HepG2 (cell line): ENCODE measurements around the gene KANSL1L. TPM values are rescaled to one million over a fixed set of nuclear protein-coding genes. Genes with fewer than 3 reads are reported as not detected.

Experiments
- ATF7-NPFF ChIP-seq: sonication (generic); formaldehyde crosslinking; IDR thresholded peaks from 2 replicates; pipeline ENCODE4 v1.8.1; 2023; ENCODE audit warnings: mild to moderate bottlenecking, low read depth, missing genetic modification reagents, moderate library complexity
- CBX2 ChIP-seq, 2 experiments: fragments of 200-600 bp in 1 of 2; sonication (generic); formaldehyde crosslinking in 1 of 2; IDR thresholded peaks; 2 replicates each; pipeline versions ENCODE4 v1.7.0 to v1.8.1; 2018 to 2022; ENCODE audit warnings: low read depth in 2 of 2, low read length in 1 of 2, mild to moderate bottlenecking in 1 of 2, missing genetic modification reagents in 1 of 2
- FOXC1 ChIP-seq: sonication (generic); formaldehyde crosslinking; IDR thresholded peaks from 2 replicates; pipeline ENCODE4 v1.8.0; 2022; ENCODE audit warnings: mild to moderate bottlenecking, missing genetic modification reagents, borderline replicate concordance
- FOXJ3 ChIP-seq: sonication (generic); formaldehyde crosslinking; IDR thresholded peaks from 2 replicates; pipeline ENCODE4 v1.4.0; 2020; ENCODE audit warnings: missing genetic modification reagents, mild to moderate bottlenecking, borderline replicate concordance
- KLF16 ChIP-seq, 2 experiments: sonication (generic) in 1 of 2; formaldehyde crosslinking in 1 of 2; IDR thresholded peaks; 2 replicates each; pipeline versions ENCODE4 v1.6.1 to v1.8.0; 2016 to 2023; ENCODE audit warnings: missing genetic modification reagents in 2 of 2, missing compliant biosample characterization in 1 of 2
- POLR2A ChIP-seq, 2 experiments: IDR thresholded peaks; 2 replicates each; pipeline ENCODE4 v1.6.1; 2011; ENCODE audit warnings: low read depth in 2 of 2, low read length in 2 of 2, mild to moderate bottlenecking in 1 of 2, moderate library complexity in 1 of 2; ENCODE audit not compliant: insufficient read depth in 1 of 2
- SIN3A ChIP-seq: IDR thresholded peaks from 2 replicates; pipeline ENCODE4 v1.6.1; 2011; ENCODE audit warnings: low read depth, mild to moderate bottlenecking, control low read depth, low read length, borderline replicate concordance
- SOX5 ChIP-seq: IDR thresholded peaks from 2 replicates; pipeline ENCODE4 v1.6.1; 2016; ENCODE audit warnings: borderline replicate concordance
- SP140L ChIP-seq: sonication (generic); formaldehyde crosslinking; IDR thresholded peaks from 2 replicates; pipeline ENCODE4 v1.4.0; 2020; ENCODE audit warnings: missing genetic modification reagents, borderline replicate concordance
- TCF12 ChIP-seq, 2 experiments: fragments of 450-650 bp in 1 of 2; sonication (generic) in 1 of 2; formaldehyde crosslinking in 1 of 2; IDR thresholded peaks; 2 replicates each; pipeline versions ENCODE4 v1.6.1 to v1.8.0; 2017 to 2022; ENCODE audit warnings: antibody characterized with exemption in 1 of 2, mild to moderate bottlenecking in 1 of 2, missing genetic modification reagents in 1 of 2, moderate library complexity in 1 of 2
- UBTF ChIP-seq: sonication (generic); formaldehyde crosslinking; IDR thresholded peaks from 2 replicates; pipeline ENCODE4 v1.4.0; 2020; ENCODE audit warnings: mild to moderate bottlenecking, missing genetic modification reagents
- XRCC5 ChIP-seq: fragments of 200-400 bp; formaldehyde crosslinking; optimal IDR thresholded peaks from 2 replicates; pipeline ENCODE3; 2017; ENCODE audit warnings: mild to moderate bottlenecking, low read length
- ZNF256 ChIP-seq: sonication (generic); formaldehyde crosslinking; conservative IDR thresholded peaks from 2 replicates; pipeline ENCODE4 v1.4.0; 2020; ENCODE audit warnings: missing genetic modification reagents
- ZNF292 ChIP-seq: sonication (generic); formaldehyde crosslinking; IDR thresholded peaks from 2 replicates; pipeline ENCODE4 v1.8.1; 2022; ENCODE audit warnings: mild to moderate bottlenecking, low read depth, missing genetic modification reagents, borderline replicate concordance
- ZNF317 ChIP-seq: sonication (generic); formaldehyde crosslinking; IDR thresholded peaks from 2 replicates; pipeline ENCODE4 v1.5.0; 2020; ENCODE audit warnings: mild to moderate bottlenecking, missing genetic modification reagents
- ZNF335 ChIP-seq: sonication (generic); formaldehyde crosslinking; IDR thresholded peaks from 2 replicates; pipeline ENCODE4 v1.4.0; 2020; ENCODE audit warnings: missing genetic modification reagents
- ZNF446 ChIP-seq: sonication (generic); formaldehyde crosslinking; IDR thresholded peaks from 2 replicates; pipeline ENCODE4 v1.5.0; 2020; ENCODE audit warnings: mild to moderate bottlenecking, missing genetic modification reagents
- ZNF557 ChIP-seq: sonication (generic); formaldehyde crosslinking; IDR thresholded peaks from 2 replicates; pipeline ENCODE4 v1.4.0; 2020; ENCODE audit warnings: missing genetic modification reagents
- ZNF562 ChIP-seq: sonication (generic); formaldehyde crosslinking; IDR thresholded peaks from 2 replicates; pipeline ENCODE4 v1.8.0; 2022; ENCODE audit warnings: missing genetic modification reagents, borderline replicate concordance
- ZNF598 ChIP-seq: sonication (generic); formaldehyde crosslinking; IDR thresholded peaks from 2 replicates; pipeline ENCODE4 v1.5.1; 2020; ENCODE audit warnings: mild to moderate bottlenecking, missing genetic modification reagents, borderline replicate concordance
- ZNF644 ChIP-seq: IDR thresholded peaks from 2 replicates; pipeline ENCODE4 v1.6.1; 2016; ENCODE audit warnings: low read depth
- ZNF652 ChIP-seq: IDR thresholded peaks from 2 replicates; pipeline ENCODE4 v1.6.1; 2016; ENCODE audit warnings: low read depth, borderline replicate concordance
- ZNF75D ChIP-seq: sonication (generic); formaldehyde crosslinking; IDR thresholded peaks from 2 replicates; pipeline ENCODE4 v1.8.1; 2023; ENCODE audit warnings: missing genetic modification reagents, mild to moderate bottlenecking, borderline replicate concordance
- ZNF761 ChIP-seq: sonication (generic); formaldehyde crosslinking; conservative IDR thresholded peaks from 2 replicates; pipeline ENCODE4 v1.4.0; 2020; ENCODE audit warnings: mild to moderate bottlenecking, missing genetic modification reagents
- ZSCAN20 ChIP-seq: sonication (generic); formaldehyde crosslinking; IDR thresholded peaks from 2 replicates; pipeline ENCODE4 v1.4.0; 2020; ENCODE audit warnings: missing genetic modification reagents, mild to moderate bottlenecking, borderline replicate concordance
- polyA plus RNA-seq, 8 experiments: library from polyadenylated mRNA; depleted of rRNA in 3 of 8; stranded (reverse) in 7 of 8; unstranded in 1 of 8; fragments of >200 nt; fragmentation: Illumina TruSeq in 4 of 8; extraction: Trizol in 4 of 8; gene quantifications; 2 replicates each; pipeline versions ENCODE4 v1.2.1 to v1.2.3, GENCODE V29; 2011 to 2016; ENCODE audit warnings: low read depth in 4 of 8, missing spikeins in 1 of 8, mixed read lengths in 1 of 8; ENCODE audit not compliant: insufficient read depth in 1 of 8
- total RNA-seq, 5 experiments: library from RNA; depleted of rRNA; stranded (reverse); fragments of >200 nt; fragmentation: Illumina TruSeq; extraction: Trizol; gene quantifications; 2 replicates each; pipeline ENCODE4 v1.2.3, GENCODE V29; 2016; ENCODE audit warnings: low read depth in 1 of 5
- TF ChIP-seq, protein P1 (sequence below): sonication (generic); formaldehyde crosslinking; conservative IDR thresholded peaks from 2 replicates; pipeline ENCODE4 v1.4.0; 2020; ENCODE audit warnings: missing genetic modification reagents

KANSL1L gene
- total and polyA plus RNA-seq, 2 of the 13 experiments (the other 11 are each of a cell fraction or from before 2014, with no cell fraction given), result 5.4 to 10.3 TPM

DNA sequence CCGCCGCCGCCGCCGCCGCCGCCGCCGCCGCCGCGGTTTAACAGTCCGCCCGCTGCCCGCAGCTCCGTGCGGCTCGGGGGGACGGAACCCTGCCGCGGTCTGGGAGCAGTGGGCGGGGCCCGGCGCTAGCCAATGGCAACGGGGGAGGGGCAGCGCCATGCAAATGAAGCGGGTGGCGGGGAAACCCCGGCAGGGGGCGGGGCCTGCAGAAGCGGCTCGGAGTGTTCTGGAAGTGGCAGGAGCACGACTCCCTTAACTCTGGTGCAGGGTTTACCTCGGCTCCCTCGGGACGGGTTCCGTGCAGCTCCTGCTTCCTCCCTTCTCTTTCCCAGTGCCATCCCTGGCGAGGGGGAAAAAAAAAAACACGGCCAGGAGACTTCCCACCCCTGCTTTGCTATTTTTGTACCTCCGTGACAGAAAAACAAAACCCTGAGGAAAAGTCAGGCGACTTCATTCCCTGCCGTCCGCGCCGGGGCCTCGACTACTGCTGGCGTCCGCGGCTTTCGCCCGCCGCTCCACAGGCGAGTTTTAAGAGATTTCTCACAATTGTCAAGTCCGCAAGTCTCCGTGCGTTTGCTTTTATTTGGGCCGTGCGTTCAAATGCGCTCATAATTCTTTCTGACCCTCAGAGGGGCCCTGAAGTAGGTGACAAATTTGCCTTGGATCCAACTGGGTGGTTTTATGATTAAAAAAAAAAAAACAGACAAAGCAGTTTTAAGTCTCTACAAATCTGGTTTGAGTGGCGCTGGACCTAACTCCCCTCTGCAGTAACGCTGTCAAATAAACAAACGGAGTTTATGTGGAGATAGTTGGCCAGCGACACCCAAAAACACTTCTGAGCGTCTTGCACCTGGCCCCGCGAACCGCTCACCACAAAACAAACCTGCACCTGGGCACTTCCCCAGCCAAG lies at the start of gene KANSL1L (continued):
- TF ChIP-seq TCF12 (IDR thresholded peaks at IDR 0.05) (no peak), TCF12 (CRISPR knock-in tag; IDR thresholded peaks at IDR 0.05) (no peak), ZNF652 (CRISPR knock-in tag) (no peak), ZNF446 (CRISPR knock-in tag) (peak; percentile 87; the same call in 1 of the 2 replicates), ZNF335 (CRISPR knock-in tag) (no peak), UBTF (CRISPR knock-in tag) (no peak; the same call in none of the 2 replicates), XRCC5 (no peak), ZNF256 (CRISPR knock-in tag) (peak; percentile 78; the same call in 1 of the 2 replicates), ZNF562 (CRISPR knock-in tag) (0 out of 2 replicates have a peak, but pooled peaks have one; percentile 43), ZNF292 (CRISPR knock-in tag) (peak; percentile 54; the same call in 1 of the 2 replicates), ZNF761 (0 out of 2 replicates have a peak, but pooled peaks have one; percentile 53), SIN3A (0 out of 2 replicates have a peak, but pooled peaks have one; percentile 20), KLF16 (CRISPR knock-in tag; IDR thresholded peaks at IDR 0.05) (peak in 1 of 2 experiments; percentile 59; a peak in 1 of 4 replicates), FOXJ3 (peak; percentile 63; the same call in 1 of the 2 replicates), ZNF598 (CRISPR knock-in tag) (no peak), ZNF644 (CRISPR knock-in tag) (no peak), ZNF557 (CRISPR knock-in tag) (peak; percentile 83; the same call in 1 of the 2 replicates), ATF7-NPFF (CRISPR knock-in tag) (peak; percentile 60), FOXC1 (CRISPR knock-in tag) (peak; percentile 97), SP140L (CRISPR knock-in tag) (0 out of 2 replicates have a peak, but pooled peaks have one; percentile 32), POLR2A (IDR thresholded peaks at IDR 0.05; ENCODE audit: insufficient read depth in 1 of 2, low read depth in 2 of 2, low read length in 2 of 2) (peak; percentile 66 to 83), ZNF317 (CRISPR knock-in tag) (0 out of 2 replicates have a peak, but pooled peaks have one; percentile 24), CBX2 (IDR thresholded peaks at IDR 0.05; ENCODE audit: low read depth, low read length) (no peak; the same call in 1 of the 2 replicates), CBX2 (CRISPR knock-in tag; IDR thresholded peaks at IDR 0.05; ENCODE audit: low read depth) (peak; percentile 93), SOX5 (no peak), ZNF75D (CRISPR knock-in tag) (no peak), ZSCAN20 (CRISPR knock-in tag) (peak; percentile 78)
- TF ChIP-seq, protein P1, sequence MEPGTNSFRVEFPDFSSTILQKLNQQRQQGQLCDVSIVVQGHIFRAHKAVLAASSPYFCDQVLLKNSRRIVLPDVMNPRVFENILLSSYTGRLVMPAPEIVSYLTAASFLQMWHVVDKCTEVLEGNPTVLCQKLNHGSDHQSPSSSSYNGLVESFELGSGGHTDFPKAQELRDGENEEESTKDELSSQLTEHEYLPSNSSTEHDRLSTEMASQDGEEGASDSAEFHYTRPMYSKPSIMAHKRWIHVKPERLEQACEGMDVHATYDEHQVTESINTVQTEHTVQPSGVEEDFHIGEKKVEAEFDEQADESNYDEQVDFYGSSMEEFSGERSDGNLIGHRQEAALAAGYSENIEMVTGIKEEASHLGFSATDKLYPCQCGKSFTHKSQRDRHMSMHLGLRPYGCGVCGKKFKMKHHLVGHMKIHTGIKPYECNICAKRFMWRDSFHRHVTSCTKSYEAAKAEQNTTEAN (CRISPR knock-in tag), result no peak
